AG10803 (cell line): ENCODE data around the gene COL15A1.

Experiments
- DNase-seq: peaks from one replicate; pipeline ENCODE4 v3.0.0; 2010; ENCODE audit warnings: low read depth
- H3K4me3 ChIP-seq: 2 replicates; pipeline ENCODE4 v1.5.1; 2011; ENCODE audit warnings: mild to moderate bottlenecking, low read length, control low read depth
- CTCF ChIP-seq: conservative IDR thresholded peaks from 2 replicates; pipeline ENCODE4 v1.5.1; 2011; ENCODE audit warnings: mild to moderate bottlenecking, low read length, control low read depth, inconsistent platforms

The COL15A1 gene

GRCh38 chr9:98942906-98943681 lies 613 bp upstream of the COL15A1 start:
- no peak for TF ChIP-seq CTCF
- H3K4me3 ChIP-seq: peak overlapping the region; percentile 39
- DNase-seq: no peak

GRCh38 chr9:98944057-98944733 lies 488 bp downstream of the COL15A1 start:
- DNase-seq: no peak
- TF ChIP-seq CTCF: no peak

GRCh38 chr9:98944734-98945074 lies 997 bp downstream of the COL15A1 start:
- DNase-seq: no peak
- peak overlapping the region; percentile 66 for H3K4me3 ChIP-seq
- TF ChIP-seq CTCF: no peak

More at GRCh38 chr9:98944057-98944733, 488 bp downstream of the COL15A1 start:
- peak overlapping the region; percentile 66 for H3K4me3 ChIP-seq

GRCh38 chr9:98949565-98949964 lies 5.9 kb downstream of the COL15A1 start:
- H3K4me3 ChIP-seq: no peak overlapping the region
- DNase-seq: no peak
- TF ChIP-seq CTCF: no peak

GRCh38 chr9:98950262-98950661 lies 6.6 kb downstream of the COL15A1 start:
- no peak overlapping the region for H3K4me3 ChIP-seq
- no peak for TF ChIP-seq CTCF
- DNase-seq: no peak

DNA sequence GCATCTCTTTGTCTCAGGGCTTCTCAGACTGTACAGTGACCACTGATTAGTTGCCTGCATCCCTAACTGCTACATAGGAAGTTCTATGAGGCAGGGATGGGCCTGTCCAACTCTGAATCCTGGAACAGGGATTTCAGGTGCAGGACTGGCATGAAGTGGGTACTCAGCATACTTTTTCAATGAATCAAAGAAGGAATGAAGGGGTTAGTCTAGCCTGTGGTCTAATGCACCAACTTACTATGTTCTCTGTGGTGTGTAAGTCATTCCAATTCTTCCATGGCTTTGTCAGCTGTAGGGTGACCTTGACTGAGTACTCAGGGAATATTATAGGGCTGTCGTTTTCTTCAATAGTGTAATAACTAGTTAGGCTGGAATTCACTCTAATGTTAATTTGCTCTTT lies 8.3 kb downstream of the COL15A1 start:
- DNase-seq: no peak
- TF ChIP-seq CTCF: no peak
- no peak overlapping the region for H3K4me3 ChIP-seq
